Measurements from ENCODE around the gene RAPH1. TPM values are rescaled to one million over a fixed set of nuclear protein-coding genes. Genes with fewer than 3 reads are reported as not detected.

Gene RAPH1
- total RNA-seq, 2 experiments from 2014 or later = 0.16 to 1.1 TPM

Other genes starting within 250 kb of the RAPH1 start
- 10 to 100 TPM; 28.5 to 32.1 TPM for gene ABI2, start 206.9 kb downstream of the RAPH1 start, total RNA-seq
- gene CD28, start 171.3 kb upstream of the RAPH1 start, total RNA-seq = 10 to 100 TPM; 25.6 to 27.2 TPM